SH-SY5Y (cell line): ENCODE data around the gene ACTG2.

Experiments used
- GATA2 ChIP-seq: IDR thresholded peaks from 2 replicates; pipeline ENCODE4 v1.6.1; 2011; ENCODE audit warnings: mild to moderate bottlenecking, low read depth, low read length
- GATA3 ChIP-seq: IDR thresholded peaks from 2 replicates; pipeline ENCODE4 v1.6.1; 2011; ENCODE audit warnings: low read depth, mild to moderate bottlenecking, low read length, moderate library complexity

Gene ACTG2

DNA sequence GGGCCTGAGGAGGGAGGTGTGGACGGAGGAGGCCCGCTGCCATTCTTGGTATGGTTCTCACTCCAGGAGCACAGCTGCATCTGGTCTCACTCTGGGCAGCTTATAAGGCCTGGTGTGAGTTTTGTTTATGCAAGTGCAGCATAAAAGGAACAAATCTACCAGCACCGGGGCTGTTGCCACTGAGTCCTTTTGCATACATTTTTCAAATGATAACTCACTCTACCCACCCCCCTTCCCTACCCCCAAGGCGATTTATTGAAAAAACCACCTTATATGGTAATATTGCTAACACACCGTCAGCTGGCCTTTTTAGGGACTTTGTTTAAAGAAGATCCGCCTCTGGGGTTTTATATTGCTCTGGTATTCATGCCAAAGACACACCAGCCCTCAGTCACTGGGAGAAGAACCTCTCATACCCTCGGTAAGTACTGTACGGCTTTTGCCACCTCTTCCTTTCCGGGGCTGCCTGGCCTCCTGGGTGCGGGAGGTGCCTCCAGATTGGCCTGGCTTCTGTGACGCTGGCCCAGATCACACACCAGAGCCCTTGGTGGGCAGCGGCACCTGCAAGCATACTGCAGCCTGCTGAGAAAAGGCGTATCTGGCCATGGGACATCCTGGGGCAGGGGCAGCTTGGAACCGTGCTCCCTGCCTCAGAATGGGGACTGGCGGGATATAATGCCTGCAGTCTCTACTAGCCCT, at the start of gene ACTG2:
ACTG2 (plus strand) TSS at position 378 of the 699 bp plus-strand sequence. CDS start 8,304 bp downstream, outside the sequence.
- no peak for TF ChIP-seq GATA3
- TF ChIP-seq GATA2, result no peak

DNA sequence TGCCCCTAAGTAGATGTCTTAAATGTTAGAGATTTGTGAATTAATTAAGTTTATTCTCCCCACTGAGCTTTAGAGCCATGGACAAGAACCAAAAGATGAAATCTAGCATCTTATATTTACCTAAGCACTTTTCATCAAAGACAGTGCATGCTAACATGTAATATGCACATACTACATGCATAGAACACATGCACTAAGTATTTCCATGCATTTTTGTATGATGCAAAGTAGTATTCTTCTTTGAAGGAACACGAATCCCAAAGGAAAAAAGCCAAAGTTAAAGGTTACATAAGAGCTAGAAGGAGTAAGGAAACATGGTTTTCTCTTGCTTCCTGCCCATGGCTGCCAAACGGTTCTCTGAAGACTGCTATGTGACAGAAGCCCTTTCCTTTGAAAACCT, 48.7 kb upstream of the ACTG2 start:
- TF ChIP-seq GATA3 (no peak), GATA2 (no peak)

DNA sequence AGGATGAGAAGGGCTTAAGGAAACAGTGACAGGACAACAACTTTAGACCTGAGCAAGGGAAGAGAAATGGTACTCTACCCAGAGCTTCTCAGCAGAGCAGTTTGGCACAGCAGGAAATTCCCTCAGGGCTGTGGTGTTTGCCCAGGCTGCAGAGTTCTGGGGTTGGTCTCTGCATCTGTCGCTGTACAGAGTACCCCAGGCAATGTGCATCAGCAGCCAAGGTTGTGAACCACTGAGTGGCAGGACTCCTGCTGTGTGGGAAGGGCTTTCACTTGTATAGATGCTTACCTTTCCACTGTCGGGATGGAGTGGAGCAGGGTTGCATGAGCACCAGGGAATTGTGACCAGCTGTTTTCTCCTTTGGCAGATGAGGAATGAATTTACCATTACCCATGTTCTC, 42.8 kb upstream of the ACTG2 start:
- TF ChIP-seq GATA3, result no peak
- TF ChIP-seq GATA2, result no peak

DNA sequence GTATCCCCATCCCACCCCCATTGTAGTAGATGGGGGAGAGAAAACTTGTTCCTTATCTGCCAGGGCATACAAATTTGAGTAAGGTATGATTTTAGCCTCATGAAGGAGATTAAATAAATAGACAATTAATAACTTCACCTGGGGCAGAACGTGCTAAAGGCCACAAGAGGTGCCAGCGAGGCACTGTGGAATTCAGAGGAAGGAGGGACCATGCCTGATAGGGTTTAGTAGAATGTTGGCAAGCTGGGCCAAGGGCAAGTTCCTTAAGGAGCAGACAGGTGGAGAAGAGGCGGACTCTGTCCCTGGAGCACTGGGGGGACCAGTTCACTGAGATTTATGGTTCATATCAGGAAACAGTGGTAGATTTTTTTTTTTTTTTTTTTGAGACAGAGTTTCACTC, 41.5 kb upstream of the ACTG2 start:
- TF ChIP-seq GATA2 (no peak), GATA3 (no peak)

DNA sequence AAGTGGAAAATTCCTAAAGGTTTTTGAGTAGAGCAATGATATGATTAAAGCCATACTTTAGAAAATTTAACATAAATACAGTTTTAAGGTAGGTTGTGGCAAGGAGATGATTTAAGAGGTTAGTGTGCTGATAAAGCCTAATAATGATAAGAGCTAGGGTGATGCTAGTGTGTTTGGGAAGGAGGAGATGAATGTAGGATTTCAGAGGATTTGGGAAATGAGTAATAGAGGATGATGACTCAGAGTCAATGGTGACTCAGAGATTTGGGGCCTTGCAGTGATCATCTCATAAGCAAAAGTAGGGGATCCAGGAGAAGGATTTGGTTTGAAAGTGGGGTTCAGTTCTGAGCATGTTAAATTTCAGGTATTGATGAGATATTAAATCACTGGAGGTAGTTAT, 40.8 kb upstream of the ACTG2 start:
- no peak for TF ChIP-seq GATA2
- TF ChIP-seq GATA3, result no peak

DNA sequence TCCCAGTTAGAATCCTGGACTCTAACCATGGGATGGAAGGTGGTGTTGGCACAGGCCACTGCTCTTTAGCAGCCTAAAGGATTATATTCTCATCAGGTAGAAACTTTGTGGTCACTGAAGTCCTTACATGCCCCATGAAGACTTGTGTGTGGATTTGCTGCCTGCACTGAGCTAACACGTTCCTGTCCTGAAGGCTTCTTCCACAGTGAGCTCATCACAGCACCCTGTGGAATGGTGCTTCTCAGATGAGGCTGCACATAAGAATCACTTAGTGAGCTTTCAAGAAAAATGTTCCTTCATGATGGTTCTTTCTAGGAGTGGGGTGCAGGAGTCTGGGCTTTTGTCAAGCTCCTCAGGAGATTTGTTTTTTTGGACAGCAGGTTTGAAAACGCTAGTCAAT, 37.3 kb upstream of the ACTG2 start:
- TF ChIP-seq GATA3, result no peak
- no peak for TF ChIP-seq GATA2

DNA sequence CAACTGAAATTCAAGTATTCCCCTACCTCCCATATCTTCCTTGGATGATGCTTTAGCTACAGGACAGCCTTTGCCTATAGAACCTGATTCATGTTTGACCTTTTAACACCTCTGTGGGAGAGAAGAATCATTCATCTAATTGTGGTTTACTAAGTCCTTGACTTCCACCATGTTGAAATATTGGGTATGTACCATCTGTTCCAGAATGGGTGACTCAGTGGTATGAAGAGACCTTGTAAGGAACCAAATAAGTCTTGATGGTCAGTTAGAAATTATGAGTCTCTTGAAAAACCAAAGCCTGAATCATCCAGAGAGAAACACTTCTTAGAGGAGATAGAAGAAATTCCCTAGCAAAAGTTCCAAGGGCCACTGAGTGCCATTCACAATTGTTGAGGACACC, 36.6 kb upstream of the ACTG2 start:
- TF ChIP-seq GATA3 (no peak), GATA2 (no peak)

DNA sequence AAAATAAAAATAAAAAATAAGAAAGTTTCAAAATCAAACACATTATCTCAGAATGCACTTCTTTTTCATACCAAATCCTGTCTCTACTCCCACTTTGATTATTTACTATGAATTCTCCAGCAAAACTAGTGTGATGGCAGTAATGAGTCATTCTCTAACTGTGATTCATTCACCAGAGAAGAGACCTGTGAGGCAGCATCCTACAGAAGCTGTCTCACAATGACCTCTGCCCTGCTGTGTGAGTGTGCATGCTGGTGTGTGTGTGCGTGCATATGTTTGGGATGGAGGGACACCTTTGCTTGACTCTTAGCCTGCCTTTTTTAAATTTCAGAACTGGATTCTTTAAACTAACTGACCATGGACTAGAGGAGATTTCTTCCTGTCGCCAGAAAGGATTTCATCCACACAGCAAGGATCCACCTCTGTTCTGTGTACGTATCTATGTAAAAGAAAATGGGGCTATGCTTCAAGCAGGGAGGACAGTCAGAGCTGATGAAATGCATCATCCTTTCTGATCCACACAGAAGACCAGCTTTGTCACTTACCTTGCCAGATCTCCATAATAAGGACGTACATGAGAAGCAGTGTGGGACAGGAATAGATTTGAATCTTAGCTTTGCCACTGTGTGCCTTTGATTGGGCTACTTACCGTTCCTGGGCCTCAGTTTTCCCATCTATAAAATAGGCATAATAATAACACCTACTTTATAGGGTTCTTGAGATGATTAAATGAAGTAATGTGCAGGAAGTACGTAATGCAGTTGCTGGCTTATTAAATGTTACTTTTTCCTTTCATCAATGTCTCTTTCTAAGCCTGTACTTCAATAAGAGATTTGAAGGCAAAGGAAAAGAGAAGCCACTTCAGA, 32.9 kb upstream of the ACTG2 start:
- TF ChIP-seq GATA3 (no peak), GATA2 (no peak)

DNA sequence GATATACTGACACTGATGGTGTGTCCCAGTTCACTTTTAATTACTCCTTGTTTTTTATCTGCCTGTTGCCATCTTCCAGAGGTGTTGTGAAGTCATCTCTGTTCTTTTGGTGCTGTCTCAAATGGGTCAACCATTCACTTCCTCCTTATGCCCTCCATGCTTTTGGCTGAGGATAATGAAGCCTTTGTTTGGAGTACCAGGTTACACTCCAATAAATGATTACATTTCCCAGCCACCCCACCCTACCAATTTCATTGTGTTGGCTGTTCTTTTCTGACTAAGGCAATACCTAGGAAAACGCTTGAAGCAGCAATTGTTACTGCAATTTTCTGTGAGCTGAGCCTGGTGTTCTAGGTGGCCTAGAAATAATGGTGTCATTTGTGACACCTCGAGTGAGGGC, 29.8 kb upstream of the ACTG2 start:
- TF ChIP-seq GATA2, result no peak
- no peak for TF ChIP-seq GATA3

DNA sequence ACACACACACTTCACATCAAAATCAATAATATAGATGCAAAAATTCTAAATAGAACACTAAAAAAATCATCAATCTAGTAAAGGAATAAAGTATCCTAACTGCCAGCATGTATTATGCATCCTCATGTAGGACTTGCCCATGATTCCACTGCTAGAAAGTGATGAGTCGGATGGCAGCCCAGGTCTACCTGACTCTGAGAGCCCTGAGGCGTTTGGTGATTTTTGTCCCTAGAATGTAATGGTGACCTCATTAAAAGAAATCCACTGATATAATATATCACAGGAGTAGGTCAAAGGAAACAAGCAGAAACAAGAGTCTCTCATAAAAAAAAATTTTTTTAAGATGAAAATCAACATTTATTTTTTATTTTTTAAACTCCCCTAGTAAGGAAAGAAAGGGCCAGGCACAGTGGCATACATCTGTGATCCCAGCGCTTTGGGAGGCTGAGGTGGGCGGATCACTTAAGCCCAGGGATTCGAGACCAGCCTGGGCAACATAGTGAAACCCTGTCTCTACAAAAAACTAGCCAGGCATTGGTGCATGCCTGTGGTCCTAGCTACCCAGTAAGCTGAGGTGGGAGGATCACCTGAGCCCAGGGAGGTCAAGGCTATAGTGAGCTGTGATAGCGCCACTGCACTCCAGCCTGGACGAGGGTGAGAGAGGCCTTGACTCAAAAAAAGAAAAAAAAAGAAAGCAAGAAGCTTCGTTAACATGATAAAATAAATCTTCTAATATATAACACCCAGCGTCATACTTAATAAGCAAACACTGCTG, 24.4 kb upstream of the ACTG2 start:
- TF ChIP-seq GATA3 (no peak), GATA2 (no peak)

DNA sequence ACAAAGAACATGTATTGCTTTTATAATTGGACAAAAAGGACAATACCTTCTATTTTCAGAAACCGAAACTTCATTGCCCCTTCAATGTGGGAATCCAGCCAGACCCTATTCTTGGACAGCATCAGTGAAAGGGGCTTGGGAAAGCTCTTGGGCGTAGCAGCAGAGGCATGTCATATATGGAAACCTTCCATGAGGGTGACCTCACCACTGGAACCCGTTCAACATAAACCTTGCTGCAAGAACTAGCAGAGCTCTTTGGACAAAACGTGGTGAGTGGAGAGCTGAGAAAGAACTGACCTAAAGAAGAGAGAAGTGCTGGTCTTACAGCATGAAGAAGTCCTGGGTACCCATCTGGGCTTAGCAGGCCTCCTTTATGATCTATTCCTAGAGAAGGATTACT, 22.7 kb upstream of the ACTG2 start:
- TF ChIP-seq GATA2 (no peak), GATA3 (no peak)

DNA sequence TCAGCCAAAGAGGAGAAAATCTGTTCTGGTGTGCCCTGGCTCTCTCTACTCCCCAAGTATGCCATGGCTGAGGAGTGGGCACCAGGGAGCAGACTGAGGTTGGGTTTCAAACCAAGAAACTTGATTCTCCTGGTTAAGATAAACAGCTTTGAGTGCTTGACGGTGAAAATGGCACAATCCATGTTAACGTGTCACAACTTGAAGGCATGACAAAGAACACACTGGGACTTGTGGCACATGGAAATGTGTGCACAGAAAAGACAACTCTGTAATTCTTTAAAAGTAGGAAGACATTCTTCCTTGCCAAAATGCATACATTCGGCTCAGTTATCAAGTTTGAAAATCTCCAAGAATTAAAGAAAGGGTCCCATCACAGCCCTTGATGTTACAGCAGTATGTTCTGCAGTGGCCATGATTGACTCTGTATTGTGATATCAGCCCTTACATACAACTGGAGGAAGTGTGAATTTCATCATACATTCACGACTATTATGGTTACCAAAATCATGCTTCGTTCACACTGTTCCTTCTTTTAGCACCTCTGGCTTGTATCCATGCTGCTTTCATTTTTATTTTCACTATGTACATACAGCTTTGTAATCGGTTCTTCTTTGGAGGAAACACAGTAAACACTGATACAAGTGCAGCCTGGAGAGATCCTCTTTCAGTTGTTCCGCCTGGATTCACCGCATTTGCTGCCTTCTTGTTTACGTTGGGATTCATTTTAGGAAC, 15.6 kb upstream of the ACTG2 start:
- TF ChIP-seq GATA3 (no peak), GATA2 (no peak)

DNA sequence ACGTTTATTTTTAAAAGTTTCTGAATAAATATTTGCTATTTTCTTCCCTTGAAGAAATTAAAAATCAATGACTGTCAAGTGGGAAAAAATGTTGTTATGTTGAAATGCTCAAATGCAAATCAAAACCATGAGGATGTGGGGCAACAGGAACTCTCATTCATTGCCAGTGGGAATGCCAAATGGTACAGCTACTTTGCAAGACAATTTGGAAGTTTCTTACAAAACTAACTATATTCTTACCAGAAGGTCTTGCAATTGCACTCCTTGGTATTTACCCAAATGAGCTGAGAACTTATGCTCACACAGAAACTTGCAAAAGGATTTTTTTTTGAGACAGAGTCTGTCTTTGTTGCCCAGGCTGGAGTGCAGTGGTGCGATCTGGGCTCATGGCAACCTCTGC, 7.4 kb upstream of the ACTG2 start:
- no peak for TF ChIP-seq GATA3
- no peak for TF ChIP-seq GATA2

DNA sequence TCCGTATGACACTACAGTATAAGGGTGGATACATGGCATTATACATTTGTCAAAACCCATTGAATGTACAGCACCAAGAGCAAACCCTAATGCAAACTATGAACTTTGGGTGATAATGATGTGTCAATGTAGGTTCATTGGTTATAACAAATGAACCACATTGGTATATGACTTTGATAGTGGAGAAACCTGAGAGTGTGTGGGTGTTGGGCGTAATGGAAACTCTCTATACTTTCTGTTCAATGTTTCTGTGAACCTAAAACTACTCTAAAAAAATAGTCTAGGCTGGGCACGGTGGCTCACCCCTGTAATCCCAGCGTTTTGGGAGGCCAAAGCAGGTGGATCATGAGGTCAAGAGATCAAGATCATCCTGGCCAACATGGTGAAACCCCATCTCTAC, 6.5 kb upstream of the ACTG2 start:
- TF ChIP-seq GATA2, result no peak
- no peak for TF ChIP-seq GATA3
